Activated CD8-positive, alpha-beta T cell treated with anti-CD3 and anti-CD28 coated beads for 36 hours (primary cell): ENCODE measurements around the gene TMEM217. TPM values are rescaled to one million over a fixed set of nuclear protein-coding genes. Genes with fewer than 3 reads are reported as not detected.

Experiments used
- ATAC-seq: fragments of 200-7000 bp; cut with Tn5 transposase; one replicate; pipeline ENCODE4 v1.10.0; 2021; ENCODE audit warnings: mild to moderate bottlenecking, moderate library complexity
- CTCF ChIA-PET: fragments of 350-600 bp; sonication (Branson Sonifier 250); formaldehyde crosslinking; loops from one replicate; lab custom pipeline; 2021; ENCODE audit warnings: antibody characterized with exemption; lab: Charles Lee
- POLR2A ChIA-PET: fragments of 350-600 bp; sonication (Branson Sonifier 250); formaldehyde crosslinking; loops from one replicate; lab custom pipeline; 2021; ENCODE audit warnings: antibody characterized with exemption; lab: Charles Lee
- DNase-seq: peaks from one replicate; pipeline ENCODE4 v3.0.0-alpha.2; 2020
- H3K27ac Mint-ChIP-seq: one replicate; pipeline ENCODE4 v1.8.0; 2021; ENCODE audit warnings: mild to moderate bottlenecking, mixed read lengths
- H3K27me3 Mint-ChIP-seq: one replicate; pipeline ENCODE4 v1.8.0; 2021; ENCODE audit warnings: mixed read lengths
- H3K36me3 Mint-ChIP-seq: one replicate; pipeline ENCODE4 v1.8.0; 2021; ENCODE audit warnings: low read depth, mixed read lengths
- H3K4me1 Mint-ChIP-seq: one replicate; pipeline ENCODE4 v1.8.0; 2021; ENCODE audit warnings: low read depth, mixed read lengths
- H3K4me3 Mint-ChIP-seq: one replicate; pipeline ENCODE4 v1.8.0; 2021; ENCODE audit warnings: mild to moderate bottlenecking, moderate library complexity, mixed read lengths
- H3K9me3 Mint-ChIP-seq: one replicate; pipeline ENCODE4 v1.8.0; 2021; ENCODE audit warnings: mixed read lengths
- intact Hi-C: fragments of 100-400 bp; cut with micrococcal nuclease; formaldehyde crosslinking; loops from one replicate; pipeline ENCODE4 v1.10.0; 2022
- total RNA-seq, 2 experiments: library from RNA; stranded (reverse); gene quantifications; one replicate each; pipeline ENCODE4 v1.2.3, GENCODE V29; 2021
- TF ChIP-seq, protein P1 (sequence below): fragments of 200-600 bp; IDR thresholded peaks from one replicate; pipeline ENCODE4 v1.8.0; 2022; ENCODE audit warnings: antibody characterized with exemption, mild to moderate bottlenecking

The TMEM217 gene
- total RNA-seq, 2 experiments from 2014 or later: 4.0 to 5.7 TPM

- ATAC-seq (no peak), DNase-seq (no peak)
- no peak overlapping the region for H3K4me3 Mint-ChIP-seq
- intact Hi-C loops: no loop called here
- H3K9me3 Mint-ChIP-seq: no peaks in the 10 kb centered on the region
- no peak overlapping the region for H3K27ac Mint-ChIP-seq
- ChIA-PET POLR2A (no interaction called here), CTCF (interaction anchor here (1.0 to 1.4 kb wide), 2 partner anchors 9 to 14 kb away, joined by 3 to 4 read pairs; partner anchors contain the start of gene TBC1D22B)
- TF ChIP-seq, protein P1, sequence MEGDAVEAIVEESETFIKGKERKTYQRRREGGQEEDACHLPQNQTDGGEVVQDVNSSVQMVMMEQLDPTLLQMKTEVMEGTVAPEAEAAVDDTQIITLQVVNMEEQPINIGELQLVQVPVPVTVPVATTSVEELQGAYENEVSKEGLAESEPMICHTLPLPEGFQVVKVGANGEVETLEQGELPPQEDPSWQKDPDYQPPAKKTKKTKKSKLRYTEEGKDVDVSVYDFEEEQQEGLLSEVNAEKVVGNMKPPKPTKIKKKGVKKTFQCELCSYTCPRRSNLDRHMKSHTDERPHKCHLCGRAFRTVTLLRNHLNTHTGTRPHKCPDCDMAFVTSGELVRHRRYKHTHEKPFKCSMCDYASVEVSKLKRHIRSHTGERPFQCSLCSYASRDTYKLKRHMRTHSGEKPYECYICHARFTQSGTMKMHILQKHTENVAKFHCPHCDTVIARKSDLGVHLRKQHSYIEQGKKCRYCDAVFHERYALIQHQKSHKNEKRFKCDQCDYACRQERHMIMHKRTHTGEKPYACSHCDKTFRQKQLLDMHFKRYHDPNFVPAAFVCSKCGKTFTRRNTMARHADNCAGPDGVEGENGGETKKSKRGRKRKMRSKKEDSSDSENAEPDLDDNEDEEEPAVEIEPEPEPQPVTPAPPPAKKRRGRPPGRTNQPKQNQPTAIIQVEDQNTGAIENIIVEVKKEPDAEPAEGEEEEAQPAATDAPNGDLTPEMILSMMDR: no peak
- H3K27me3 Mint-ChIP-seq: peaks cover 2% of the 10 kb centered on the region
- H3K4me1 Mint-ChIP-seq: peaks cover 26% of the 10 kb centered on the region
- H3K36me3 Mint-ChIP-seq: no peaks in the 10 kb centered on the region
Measured at GRCh38 chr6:37243816-37244370, 14.1 kb downstream of the TMEM217 start.

DNA sequence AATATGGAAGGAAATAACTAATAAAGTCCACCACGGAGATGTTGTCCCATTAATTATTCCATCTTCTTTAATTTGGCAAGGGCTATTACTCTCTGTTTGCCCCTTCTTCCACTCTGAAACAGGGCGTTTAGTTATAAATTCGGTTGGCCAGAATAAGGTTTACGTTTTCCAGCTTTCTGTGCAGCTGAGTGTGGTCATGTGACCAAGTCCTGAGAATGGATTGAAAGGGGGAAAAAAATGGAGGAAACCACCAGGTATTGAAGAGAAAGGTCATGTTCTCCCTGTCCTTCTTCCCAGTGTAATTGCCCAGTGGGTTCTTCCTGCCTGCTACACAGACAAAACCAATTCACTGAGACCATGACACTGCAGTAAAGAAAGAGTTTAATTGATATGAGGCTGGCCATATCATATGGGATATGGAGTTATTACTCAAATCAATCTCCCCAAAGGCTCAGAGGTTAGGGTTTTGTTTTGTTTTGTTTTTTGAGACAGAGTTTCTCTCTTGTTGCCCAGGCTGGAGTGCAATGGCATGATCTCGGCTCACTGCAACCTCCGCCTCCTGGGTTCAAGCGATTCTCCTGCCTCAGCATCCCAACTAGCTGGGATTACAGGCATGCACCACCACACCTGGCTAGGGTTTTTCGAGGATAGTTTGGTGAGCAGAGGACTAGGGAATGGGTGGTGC is 14.7 kb downstream of the TMEM217 start:
- intact Hi-C loops: no loop called here
- peaks cover 2% of the 10 kb centered on the region for H3K27me3 Mint-ChIP-seq
- no peaks in the 10 kb centered on the region for H3K36me3 Mint-ChIP-seq
- DNase-seq (no peak), ATAC-seq (no peak)
- H3K27ac Mint-ChIP-seq: no peak overlapping the region
- CTCF ChIA-PET: interaction anchor here (3.9 kb wide), 1 partner anchor 225 kb away, joined by 11 read pairs; no protein-coding TSS in a partner anchor
- H3K4me1 Mint-ChIP-seq: peaks cover 30% of the 10 kb centered on the region
- TF ChIP-seq, protein P1: no peak
- H3K9me3 Mint-ChIP-seq: no peaks in the 10 kb centered on the region
- H3K4me3 Mint-ChIP-seq: no peak overlapping the region
- POLR2A ChIA-PET: interaction anchor here (0.6 to 2.6 kb wide), 3 partner anchors 14 to 134 kb away, joined by 3 to 13 read pairs (median 7); partner anchors contain the start of genes TBC1D22B and TMEM217

GRCh38 chr6:37242429-37243052 is 15.4 kb downstream of the TMEM217 start:
- POLR2A ChIA-PET: interaction anchor here (0.6 to 2.6 kb wide), 3 partner anchors 15 to 133 kb away, joined by 3 to 13 read pairs (median 7); partner anchors contain the start of genes TBC1D22B and TMEM217
- Mint-ChIP-seq H3K4me1 (peaks cover 33% of the 10 kb centered on the region), H3K4me3 (no peak overlapping the region), H3K36me3 (no peaks in the 10 kb centered on the region), H3K9me3 (no peaks in the 10 kb centered on the region), H3K27ac (no peak overlapping the region), H3K27me3 (peaks cover 2% of the 10 kb centered on the region)
- DNase-seq (peak; percentile 16), ATAC-seq (no peak)
- CTCF ChIA-PET: interaction anchor here (1.3 to 3.9 kb wide), 2 partner anchors 83 to 224 kb away, joined by 5 to 11 read pairs; no protein-coding TSS in a partner anchor
- TF ChIP-seq, protein P1: no peak
- intact Hi-C loops: no loop called here

- CTCF ChIA-PET: interaction anchor here (1.3 to 3.9 kb wide), 2 partner anchors 84 to 223 kb away, joined by 5 to 11 read pairs; no protein-coding TSS in a partner anchor
- H3K36me3 Mint-ChIP-seq: no peaks in the 10 kb centered on the region
- TF ChIP-seq, protein P1: no peak
- H3K9me3 Mint-ChIP-seq: no peaks in the 10 kb centered on the region
- peaks cover 2% of the 10 kb centered on the region for H3K27me3 Mint-ChIP-seq
- H3K4me3 Mint-ChIP-seq: no peak overlapping the region
- no peak for DNase-seq
- peaks cover 37% of the 10 kb centered on the region for H3K4me1 Mint-ChIP-seq
- ATAC-seq: no peak
- no peak overlapping the region for H3K27ac Mint-ChIP-seq
- intact Hi-C loops: no loop called here
- POLR2A ChIA-PET: interaction anchor here (0.5 to 2.6 kb wide), 3 partner anchors 16 to 283 kb away, joined by 3 to 13 read pairs (median 7); partner anchors contain the start of genes TBC1D22B and TMEM217
Measured at GRCh38 chr6:37241775-37242428, 16.0 kb downstream of the TMEM217 start.
